ENCODE data around the gene NAB2.

Gene NAB2, protein sequence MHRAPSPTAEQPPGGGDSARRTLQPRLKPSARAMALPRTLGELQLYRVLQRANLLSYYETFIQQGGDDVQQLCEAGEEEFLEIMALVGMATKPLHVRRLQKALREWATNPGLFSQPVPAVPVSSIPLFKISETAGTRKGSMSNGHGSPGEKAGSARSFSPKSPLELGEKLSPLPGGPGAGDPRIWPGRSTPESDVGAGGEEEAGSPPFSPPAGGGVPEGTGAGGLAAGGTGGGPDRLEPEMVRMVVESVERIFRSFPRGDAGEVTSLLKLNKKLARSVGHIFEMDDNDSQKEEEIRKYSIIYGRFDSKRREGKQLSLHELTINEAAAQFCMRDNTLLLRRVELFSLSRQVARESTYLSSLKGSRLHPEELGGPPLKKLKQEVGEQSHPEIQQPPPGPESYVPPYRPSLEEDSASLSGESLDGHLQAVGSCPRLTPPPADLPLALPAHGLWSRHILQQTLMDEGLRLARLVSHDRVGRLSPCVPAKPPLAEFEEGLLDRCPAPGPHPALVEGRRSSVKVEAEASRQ

DNA sequence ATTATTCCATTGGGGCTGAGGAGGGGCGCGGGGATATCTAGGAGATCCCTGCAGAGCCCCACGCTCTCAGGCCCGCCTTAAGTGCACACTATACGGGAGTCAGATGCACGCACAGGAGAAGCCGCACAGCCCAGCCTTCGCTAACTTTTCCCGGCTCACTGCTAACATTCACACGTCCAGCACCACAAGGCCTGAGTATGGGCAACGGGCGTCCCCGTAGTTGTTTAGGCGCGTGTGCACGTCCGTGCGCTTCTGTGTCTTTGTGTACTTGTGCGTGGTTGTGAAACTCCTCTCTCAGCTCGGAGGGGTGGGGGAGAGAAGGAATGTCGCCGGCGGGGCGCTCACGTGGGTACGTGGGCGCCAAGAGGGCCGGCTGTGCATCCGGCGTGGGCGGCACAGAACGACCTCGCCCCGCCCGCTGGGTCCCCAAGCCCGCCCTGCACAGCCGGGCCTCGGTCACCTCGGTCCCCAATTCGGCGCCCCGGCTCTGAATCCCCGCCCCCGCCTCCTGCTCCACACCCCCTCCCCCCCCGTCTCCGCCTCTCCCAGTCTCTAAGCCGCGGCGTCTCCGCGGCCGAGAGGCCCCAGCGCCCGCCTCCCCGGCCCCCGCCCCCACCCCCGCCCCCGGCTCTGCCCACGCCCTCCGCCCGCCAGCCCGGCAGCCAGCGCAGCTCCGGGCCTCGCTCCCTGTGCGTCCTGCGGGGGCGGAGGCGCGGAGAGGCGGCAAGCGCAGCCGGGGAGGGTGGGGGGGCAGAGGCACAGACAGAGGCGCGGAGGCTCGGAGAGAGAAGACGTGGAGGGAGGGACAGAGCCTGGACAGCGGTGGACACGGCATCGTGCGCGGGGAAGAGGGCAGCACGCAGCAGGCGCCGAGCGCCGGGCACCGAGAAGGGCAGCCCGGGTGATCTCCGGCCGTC, at the start of gene NAB2:
NAB2 (plus strand) TSS at position 761 of the 917 bp plus-strand sequence. CDS start 158 bp downstream, outside the sequence.
- peak within 1 kb of the TSS; percentile 80 for H3K4me3 ChIP-seq (ENCODE audit: low read length)
- TF ChIP-seq ZNF274 (IDR thresholded peaks at IDR 0.05; ENCODE audit: low read depth, low read length) = no peak

DNA sequence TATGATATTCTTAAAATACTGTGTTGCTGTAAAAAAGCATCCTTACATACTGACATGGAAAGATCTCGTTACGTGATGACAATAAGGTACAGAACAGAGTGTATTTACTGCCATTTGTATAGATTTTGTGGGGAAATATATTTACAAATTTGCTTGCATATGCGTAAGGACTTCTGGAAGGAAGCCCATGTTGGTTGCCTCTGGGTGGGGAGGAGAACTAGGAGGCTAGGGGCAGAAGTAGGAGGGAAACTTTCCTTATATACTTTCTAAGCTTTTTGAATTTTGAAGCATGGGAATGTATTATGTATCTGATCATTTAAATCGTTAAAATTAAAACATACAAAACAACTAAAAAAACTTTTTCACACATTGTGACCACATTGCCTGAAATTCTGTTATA, 48.7 kb upstream of the NAB2 start:
- no peak overlapping the region for H3K4me3 ChIP-seq (ENCODE audit: low read length)
- TF ChIP-seq ZNF274 (IDR thresholded peaks at IDR 0.05; ENCODE audit: low read depth, low read length) = no peak

DNA sequence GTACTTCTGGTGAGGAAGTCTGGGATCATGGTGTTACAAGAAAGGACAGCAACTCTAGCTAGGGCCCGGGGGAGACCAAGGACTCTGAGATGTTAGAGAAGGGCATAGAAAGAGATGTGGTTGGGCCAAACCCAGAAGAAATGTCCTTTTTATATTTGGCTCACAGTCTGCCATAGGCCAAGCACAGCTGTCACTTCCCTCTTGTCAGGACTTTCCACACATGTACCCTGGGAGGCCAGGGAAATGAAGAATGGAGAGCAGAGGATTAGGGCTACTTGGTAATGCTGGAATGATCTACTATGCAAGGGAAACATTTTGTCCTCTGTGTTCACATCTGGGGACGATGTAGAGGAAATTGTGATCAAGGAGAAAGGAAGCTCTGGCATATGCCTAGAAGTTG, 48.2 kb upstream of the NAB2 start:
- H3K4me3 ChIP-seq (ENCODE audit: low read length) = no peak overlapping the region
- no peak for TF ChIP-seq ZNF274 (IDR thresholded peaks at IDR 0.05; ENCODE audit: low read depth, low read length)

DNA sequence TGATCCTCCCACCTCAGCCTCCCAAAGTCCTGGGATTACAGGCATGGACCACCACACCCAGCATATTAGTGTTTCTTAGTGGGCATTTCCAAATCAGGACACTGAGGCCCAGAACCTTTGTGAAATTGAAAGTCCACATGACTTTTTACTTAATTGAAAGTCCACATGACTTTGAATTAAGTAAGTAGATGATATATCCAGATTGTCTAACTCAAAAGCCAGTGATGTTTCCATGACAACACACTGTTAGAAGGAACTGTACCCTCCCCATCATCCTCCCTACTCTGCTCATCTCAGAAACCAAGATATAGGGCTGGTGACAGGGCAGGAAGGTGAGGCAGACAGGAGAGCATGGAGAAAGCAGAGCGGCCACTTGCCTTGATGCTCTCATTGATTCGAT, 46.2 kb upstream of the NAB2 start:
- H3K4me3 ChIP-seq (ENCODE audit: low read length) = no peak overlapping the region
- no peak for TF ChIP-seq ZNF274 (IDR thresholded peaks at IDR 0.05; ENCODE audit: low read depth, low read length)

DNA sequence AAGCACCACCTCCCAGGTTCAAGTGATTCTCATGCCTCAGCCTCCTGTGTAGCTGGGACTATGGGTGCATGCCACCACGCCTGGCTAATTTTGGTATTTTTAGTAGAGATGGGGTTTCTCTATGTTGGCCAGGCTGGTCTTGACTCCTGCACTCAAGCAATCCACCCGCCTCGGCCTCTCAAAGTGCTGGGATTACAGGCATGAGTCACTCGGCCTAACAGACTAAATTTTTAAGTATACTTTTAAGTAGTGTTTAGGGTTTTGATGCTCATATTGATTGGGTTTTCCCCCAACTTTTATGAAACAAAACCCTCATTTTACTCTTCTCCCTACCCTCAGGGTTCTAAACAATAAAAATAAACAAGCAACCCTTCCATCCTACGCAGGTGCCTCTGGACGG, 44.4 kb upstream of the NAB2 start:
- TF ChIP-seq ZNF274 (IDR thresholded peaks at IDR 0.05; ENCODE audit: low read depth, low read length) = no peak
- H3K4me3 ChIP-seq (ENCODE audit: low read length) = no peak overlapping the region

DNA sequence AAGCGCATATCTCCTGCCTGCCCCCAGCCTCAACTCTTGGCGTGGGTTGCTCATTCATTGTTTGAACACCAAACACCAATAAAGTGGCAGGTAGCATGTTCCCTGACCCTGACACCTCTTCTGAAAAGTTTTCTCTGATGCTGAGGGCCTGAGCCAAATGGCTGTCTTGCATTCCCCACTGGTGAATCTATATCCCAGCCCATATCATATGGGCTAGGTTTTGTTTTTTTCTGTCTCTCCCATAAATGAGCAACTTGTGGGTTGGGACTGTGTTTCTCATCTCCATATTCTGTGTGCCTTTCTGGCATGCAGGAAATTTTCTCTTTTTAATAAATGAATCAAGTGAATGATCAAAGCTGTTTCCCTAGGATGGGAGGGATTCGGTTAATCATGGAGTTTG, 44.0 kb upstream of the NAB2 start:
- no peak for TF ChIP-seq ZNF274 (IDR thresholded peaks at IDR 0.05; ENCODE audit: low read depth, low read length)
- no peak overlapping the region for H3K4me3 ChIP-seq (ENCODE audit: low read length)

DNA sequence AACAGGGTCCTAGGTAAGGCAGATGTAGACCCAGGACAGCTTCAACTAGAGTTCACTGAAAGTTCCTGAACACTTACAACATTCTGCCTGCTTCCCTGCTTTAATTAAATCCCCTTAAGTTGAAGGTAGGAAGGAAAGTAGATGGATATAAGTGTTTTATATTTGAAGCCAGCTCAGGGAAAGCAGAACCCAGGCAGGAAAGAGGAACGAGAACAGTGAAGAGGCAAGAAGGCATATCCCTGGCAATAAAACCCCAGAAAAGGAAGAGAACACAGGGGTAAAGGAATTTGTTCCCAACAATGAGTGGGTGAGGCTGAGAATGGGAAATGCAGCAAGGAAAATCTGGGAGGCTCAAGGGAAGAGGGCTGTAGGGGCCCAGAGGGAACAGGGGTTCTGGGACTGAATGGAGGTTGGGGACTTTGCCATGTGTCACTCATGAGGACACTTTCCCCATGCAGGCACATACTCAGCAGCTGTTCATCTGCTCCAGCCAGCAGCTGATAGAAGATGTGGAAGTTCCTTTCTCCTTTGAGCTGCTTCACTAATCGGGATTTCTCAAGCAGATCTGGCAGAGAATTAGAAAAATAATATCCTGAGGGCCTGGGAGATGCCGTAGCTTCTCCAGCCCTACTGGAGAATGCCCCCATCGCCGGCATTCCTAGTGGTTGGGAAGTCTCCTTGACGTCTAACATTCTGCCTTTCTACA, 42.7 kb upstream of the NAB2 start:
- no peak overlapping the region for H3K4me3 ChIP-seq (ENCODE audit: low read length)
- TF ChIP-seq ZNF274 (IDR thresholded peaks at IDR 0.05; ENCODE audit: low read depth, low read length) = no peak

DNA sequence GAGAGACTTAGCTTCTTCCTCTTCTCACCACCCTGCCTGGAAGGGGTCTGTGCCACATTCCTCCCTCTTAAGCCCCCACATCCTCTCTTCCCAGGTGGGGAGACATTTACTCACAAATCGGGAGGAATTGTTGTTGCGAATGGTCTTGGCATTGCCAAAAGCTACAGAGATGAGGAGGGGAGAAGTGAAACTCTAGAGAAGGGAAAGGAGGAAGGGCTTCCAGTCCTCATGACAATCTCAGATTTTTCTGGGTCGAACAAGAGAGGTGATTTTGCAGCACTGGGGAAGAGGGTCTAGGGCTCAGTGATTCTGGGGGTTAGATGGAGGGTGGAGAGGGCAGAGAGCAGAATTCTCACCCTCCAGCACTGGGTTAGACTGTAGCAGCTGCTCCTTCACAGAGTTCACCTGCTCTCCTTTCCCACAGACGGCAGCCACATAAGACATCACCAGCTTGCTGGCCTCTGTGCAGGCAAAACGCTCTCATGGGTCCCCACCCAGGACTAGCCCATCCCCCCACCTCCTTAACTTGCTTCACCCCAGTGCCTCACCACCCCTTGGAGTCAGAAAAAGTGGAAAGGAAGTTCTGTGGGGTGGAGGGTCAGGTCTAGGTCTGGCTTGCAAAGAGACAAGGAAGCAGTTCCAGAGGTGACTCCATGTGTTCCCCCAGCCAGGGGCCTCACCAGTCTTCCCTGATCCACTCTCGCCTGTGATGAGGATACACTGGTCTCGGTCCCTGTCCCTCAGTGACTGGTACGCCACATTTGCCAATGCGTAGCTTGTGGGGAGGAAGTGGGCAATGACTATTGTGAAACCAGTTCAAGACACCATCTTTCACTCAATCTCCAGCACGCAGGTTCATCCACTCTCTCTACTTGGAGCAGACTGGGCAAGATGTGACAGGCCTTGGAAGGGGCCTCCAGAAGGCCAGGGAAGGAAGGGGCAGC, 41.7 kb upstream of the NAB2 start:
- H3K4me3 ChIP-seq (ENCODE audit: low read length) = no peak overlapping the region
- no peak for TF ChIP-seq ZNF274 (IDR thresholded peaks at IDR 0.05; ENCODE audit: low read depth, low read length)

DNA sequence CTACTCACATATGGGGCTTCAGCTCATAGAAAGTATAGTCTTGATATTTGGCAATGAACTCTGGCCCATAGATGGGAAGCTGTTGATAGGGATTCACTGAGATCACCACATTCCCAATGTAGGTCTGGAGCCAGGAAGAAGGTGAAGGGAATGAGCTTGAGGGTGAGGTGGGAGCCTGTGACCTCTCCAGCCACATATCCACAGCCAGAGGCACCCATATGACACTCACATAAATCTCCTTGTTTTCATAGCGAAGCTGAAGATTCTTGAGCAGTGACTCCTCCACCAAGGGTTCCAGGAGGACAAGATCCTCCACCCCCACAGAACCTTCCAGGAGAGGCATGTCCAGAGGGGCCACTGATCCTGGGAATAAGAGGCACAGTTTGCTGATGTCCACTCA, 40.9 kb upstream of the NAB2 start:
- H3K4me3 ChIP-seq (ENCODE audit: low read length) = no peak overlapping the region
- TF ChIP-seq ZNF274 (IDR thresholded peaks at IDR 0.05; ENCODE audit: low read depth, low read length) = no peak

DNA sequence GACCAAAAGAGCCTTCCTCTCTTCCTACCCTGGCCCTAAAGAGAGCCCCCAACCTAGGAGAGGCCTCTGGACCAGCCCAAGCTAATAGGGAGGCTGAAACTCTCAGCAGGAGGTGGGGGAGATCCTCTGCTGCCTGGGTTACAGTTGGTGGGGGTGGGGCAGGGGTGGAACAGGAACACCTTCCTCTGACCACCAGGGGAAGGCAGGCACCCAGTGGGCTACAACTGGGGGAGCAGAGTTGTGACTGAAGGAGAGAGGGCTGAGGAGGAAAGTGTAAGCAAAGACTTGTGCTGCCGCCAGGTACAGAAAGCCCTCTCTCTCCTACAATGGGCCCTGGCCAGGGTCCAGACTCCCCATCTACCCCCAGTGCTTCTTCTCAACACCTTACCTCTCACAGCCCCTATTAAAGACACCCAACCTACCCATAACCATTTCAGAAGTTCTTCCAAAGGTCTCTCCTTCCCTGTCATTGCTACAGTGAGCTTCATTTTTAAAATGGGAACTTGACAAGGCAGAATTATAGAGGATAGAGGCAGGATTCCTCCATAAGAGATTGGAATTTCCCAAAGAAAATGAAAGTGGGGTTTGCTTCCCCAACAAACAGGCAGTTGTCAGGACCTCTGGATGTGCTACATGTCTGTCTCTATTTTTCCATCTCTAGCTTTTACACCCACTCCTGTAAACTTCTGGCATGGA, 40.3 kb upstream of the NAB2 start:
- H3K4me3 ChIP-seq (ENCODE audit: low read length) = no peak overlapping the region
- no peak for TF ChIP-seq ZNF274 (IDR thresholded peaks at IDR 0.05; ENCODE audit: low read depth, low read length)

DNA sequence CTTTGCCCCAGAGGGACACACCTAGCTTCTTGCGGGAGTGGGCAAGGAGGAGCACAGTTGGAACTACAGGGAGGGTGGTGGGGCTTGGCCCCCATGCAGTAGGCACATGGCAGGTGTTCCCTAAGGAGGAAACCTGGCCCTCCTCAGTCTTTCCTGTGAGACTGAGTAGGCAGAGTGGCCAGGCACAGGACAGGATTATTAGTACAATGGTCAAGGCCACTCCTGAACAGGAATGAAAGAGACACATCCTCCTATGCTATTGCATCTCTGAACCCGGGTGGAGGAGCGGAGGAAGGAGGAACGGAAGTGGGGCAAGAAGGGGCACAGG, 39.8 kb upstream of the NAB2 start:
- H3K4me3 ChIP-seq (ENCODE audit: low read length) = no peak overlapping the region
- no peak for TF ChIP-seq ZNF274 (IDR thresholded peaks at IDR 0.05; ENCODE audit: low read depth, low read length)

DNA sequence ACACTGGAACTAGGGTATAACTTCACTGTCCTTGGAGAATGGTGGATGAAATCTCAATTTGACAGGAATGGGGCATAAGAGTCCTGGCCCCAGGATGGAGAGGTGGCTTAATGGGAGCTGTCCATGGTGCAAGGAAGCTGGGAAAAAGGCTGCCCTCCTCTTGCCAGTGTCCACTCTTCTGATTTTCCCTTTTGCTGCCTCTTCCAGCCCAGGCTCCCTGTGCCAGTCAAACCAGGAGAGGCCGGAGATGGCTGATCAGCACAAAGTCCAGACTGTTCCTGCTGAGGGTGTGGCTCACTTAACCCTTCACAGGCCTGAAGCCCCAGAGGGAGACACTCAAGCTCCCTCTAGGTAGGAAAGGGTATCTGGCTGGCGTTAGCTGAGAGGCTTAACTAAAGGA, 39.0 kb upstream of the NAB2 start, which contains the start of gene MYO1A:
MYO1A (minus strand) TSS at position 240 of the 400 bp plus-strand sequence. CDS start 1,806 bp downstream, outside the sequence.
- no peak for TF ChIP-seq ZNF274 (IDR thresholded peaks at IDR 0.05; ENCODE audit: low read depth, low read length)
- H3K4me3 ChIP-seq (ENCODE audit: low read length) = no peak within 1 kb of the TSS

All from GM08714 (cell line).